HEK293T (cell line): ENCODE results near the gene SMIM24.

Experiments used
- CTCF ChIA-PET: fragments of 350-600 bp; formaldehyde crosslinking; extraction: SDS; loops from one replicate; lab custom pipeline; 2021; ENCODE audit warnings: antibody characterized with exemption, inconsistent platforms; lab: Yijun Ruan, JAX
- POLR2A ChIA-PET: fragments of 350-600 bp; formaldehyde crosslinking; extraction: SDS; loops from one replicate; lab custom pipeline; 2020; ENCODE audit warnings: antibody characterized with exemption, inconsistent platforms; lab: Yijun Ruan, JAX
- DNase-seq: peaks from one replicate; pipeline ENCODE4 v3.0.0; 2012; ENCODE audit warnings: mixed read lengths; ENCODE audit errors: extremely low spot score
- ARNT ChIP-seq: fragments of 450-650 bp; IDR thresholded peaks from 2 replicates; pipeline ENCODE4 v1.6.1; 2017; ENCODE audit warnings: mild to moderate bottlenecking
- BHLHE40 ChIP-seq: fragments of 450-650 bp; IDR thresholded peaks from 2 replicates; pipeline ENCODE4 v1.6.1; 2016; ENCODE audit warnings: mild to moderate bottlenecking, moderate library complexity, borderline replicate concordance
- CTBP1 ChIP-seq: fragments of 450-650 bp; IDR thresholded peaks from 2 replicates; pipeline ENCODE4 v1.6.1; 2016; ENCODE audit warnings: borderline replicate concordance
- ELF4 ChIP-seq: fragments of 450-650 bp; IDR thresholded peaks from 2 replicates; pipeline ENCODE4 v1.6.1; 2017; ENCODE audit warnings: antibody characterized with exemption
- FOXA1 ChIP-seq: fragments of 450-650 bp; IDR thresholded peaks from 2 replicates; pipeline ENCODE4 v1.6.1; 2016; ENCODE audit warnings: mild to moderate bottlenecking
- FOXK2 ChIP-seq: fragments of 450-650 bp; IDR thresholded peaks from 2 replicates; pipeline ENCODE4 v1.6.1; 2016; ENCODE audit warnings: mild to moderate bottlenecking
- FOXM1 ChIP-seq: fragments of 450-650 bp; IDR thresholded peaks from 2 replicates; pipeline ENCODE4 v1.6.1; 2017; ENCODE audit warnings: mild to moderate bottlenecking, borderline replicate concordance
- HDGF ChIP-seq: fragments of 450-650 bp; IDR thresholded peaks from 2 replicates; pipeline ENCODE4 v1.6.1; 2017; ENCODE audit warnings: antibody characterized with exemption, borderline replicate concordance
- L3MBTL2 ChIP-seq: fragments of 450-650 bp; conservative IDR thresholded peaks from 2 replicates; pipeline ENCODE4 v1.6.1; 2016; ENCODE audit warnings: mild to moderate bottlenecking
- LEF1 ChIP-seq: fragments of 450-650 bp; IDR thresholded peaks from 2 replicates; pipeline ENCODE4 v1.6.1; 2017; ENCODE audit warnings: mild to moderate bottlenecking, borderline replicate concordance
- NFRKB ChIP-seq: fragments of 450-650 bp; IDR thresholded peaks from 2 replicates; pipeline ENCODE4 v1.6.1; 2016; ENCODE audit warnings: mild to moderate bottlenecking, moderate library complexity
- PKNOX1 ChIP-seq: fragments of 450-650 bp; IDR thresholded peaks from 2 replicates; pipeline ENCODE4 v1.6.1; 2016
- SP1 ChIP-seq: fragments of 450-650 bp; IDR thresholded peaks from 2 replicates; pipeline ENCODE4 v1.6.1; 2017
- SUZ12 ChIP-seq: fragments of 450-650 bp; IDR thresholded peaks from 2 replicates; pipeline ENCODE4 v1.6.1; 2016; ENCODE audit warnings: mild to moderate bottlenecking
- TARDBP ChIP-seq: fragments of 450-650 bp; IDR thresholded peaks from 2 replicates; pipeline ENCODE4 v1.6.1; 2016
- ZNF384 ChIP-seq: fragments of 450-650 bp; IDR thresholded peaks from 2 replicates; pipeline ENCODE4 v1.6.1; 2016

The SMIM24 gene

GRCh38 chr19:3483226-3483628 is 2.9 kb upstream of the SMIM24 start, which contains the start of gene SMIM44:
Gene SMIM44 (minus strand): TSS chr19:3483441. CDS start chr19:3483403, 38 bp downstream.
- TF ChIP-seq PKNOX1 (no peak), FOXA1 (no peak), NFRKB (no peak), L3MBTL2 (no peak), FOXM1 (no peak), ELF4 (no peak)
- ChIA-PET POLR2A (no interaction called here), CTCF (interaction anchor here (1.8 to 1.9 kb wide), 2 partner anchors 11 to 155 kb away, joined by 3 to 9 read pairs; no protein-coding TSS in a partner anchor)
- no peak for DNase-seq

GRCh38 chr19:3482507-3483225 is 2.3 kb upstream of the SMIM24 start:
- TF ChIP-seq HDGF, result no peak
- no peak for TF ChIP-seq CTBP1
- no peak for TF ChIP-seq FOXK2
- TF ChIP-seq ARNT, result no peak
- no peak for TF ChIP-seq FOXM1
- no peak for TF ChIP-seq BHLHE40
- TF ChIP-seq TARDBP, result no peak
- no peak for TF ChIP-seq NFRKB
- TF ChIP-seq PKNOX1, result no peak
- no peak for TF ChIP-seq FOXA1
- TF ChIP-seq SUZ12, result no peak
- no peak for TF ChIP-seq ZNF384
- TF ChIP-seq LEF1, result no peak
- POLR2A ChIA-PET, result interaction anchor here (0.7 kb wide), 1 partner anchor 18 kb away, joined by 3 read pairs; the partner anchor contains the start of gene DOHH
- DNase-seq, result no peak
- CTCF ChIA-PET, result interaction anchor here (1.8 to 1.9 kb wide), 2 partner anchors 11 to 154 kb away, joined by 3 to 9 read pairs; no protein-coding TSS in a partner anchor

GRCh38 chr19:3481241-3482090 is 1.1 kb upstream of the SMIM24 start:
- no peak for TF ChIP-seq L3MBTL2
- TF ChIP-seq HDGF, result no peak
- no peak for TF ChIP-seq LEF1
- no peak for TF ChIP-seq FOXM1
- no peak for TF ChIP-seq FOXA1
- TF ChIP-seq SP1, result no peak
- TF ChIP-seq NFRKB, result no peak
- no peak for TF ChIP-seq TARDBP
- no peak for TF ChIP-seq CTBP1
- no peak for TF ChIP-seq BHLHE40
- no peak for TF ChIP-seq PKNOX1
- no peak for TF ChIP-seq ZNF384
- TF ChIP-seq SUZ12, result no peak
- TF ChIP-seq FOXK2, result no peak
- TF ChIP-seq ELF4, result no peak
- ChIA-PET CTCF (no interaction called here), POLR2A (no interaction called here)
- no peak for DNase-seq

GRCh38 chr19:3479834-3480215 is 500 bp downstream of the SMIM24 start:
- CTCF ChIA-PET, result interaction anchor here (1.0 kb wide), 1 partner anchor 176 kb away, joined by 3 read pairs; no protein-coding TSS in a partner anchor
- no peak for TF ChIP-seq CTBP1
- TF ChIP-seq ARNT, result no peak
- no peak for TF ChIP-seq SUZ12
- no peak for TF ChIP-seq BHLHE40
- TF ChIP-seq PKNOX1, result no peak
- TF ChIP-seq TARDBP, result no peak
- TF ChIP-seq FOXM1, result no peak
- TF ChIP-seq LEF1, result no peak
- no peak for TF ChIP-seq HDGF
- TF ChIP-seq SP1, result no peak
- TF ChIP-seq L3MBTL2, result no peak
- TF ChIP-seq FOXA1, result no peak
- TF ChIP-seq ZNF384, result no peak
- no peak for TF ChIP-seq FOXK2
- POLR2A ChIA-PET, result interaction anchor here (1.1 kb wide), 1 partner anchor 21 kb away, joined by 4 read pairs; the partner anchor contains the start of gene DOHH
- peak; percentile 72 for DNase-seq
